Right hindlimb (tissue), 1 donor: ENCODE measurements around the gene FBXO47.
"Not testable (repeated sequence)": the region's sequence is repeated elsewhere in the genome, so short reads cannot be mapped to it uniquely, and the experiment has no call there.

Source experiments
- DNase-seq: peaks from one replicate; pipeline ENCODE4 v3.0.0-alpha.2; 2018

FBXO47 gene

GRCh38 chr17:38980490-38981217, 13.5 kb upstream of the FBXO47 start:
- DNase-seq, result no peak

- DNase-seq, result no peak
These were observed 11.0 kb upstream of the FBXO47 start for GRCh38 chr17:38978180-38978579.

- DNase-seq, result not testable (repeated sequence)
These were observed 9.0 kb upstream of the FBXO47 start for GRCh38 chr17:38976187-38976551.

- DNase-seq, result no peak
These were observed 3.6 kb upstream of the FBXO47 start for GRCh38 chr17:38970804-38971203.

- no peak for DNase-seq
These were observed 2.9 kb upstream of the FBXO47 start for GRCh38 chr17:38970128-38970527.

- DNase-seq, result no peak
These were observed 2.1 kb upstream of the FBXO47 start for GRCh38 chr17:38969281-38969680.

- DNase-seq, result no peak
These were observed 5.8 kb downstream of the FBXO47 start for GRCh38 chr17:38961413-38961812.

- DNase-seq, result no peak
These were observed 6.8 kb downstream of the FBXO47 start for GRCh38 chr17:38960402-38960801.

GRCh38 chr17:38959508-38959907, 7.7 kb downstream of the FBXO47 start:
- no peak for DNase-seq

- DNase-seq, result no peak
These were observed 8.4 kb downstream of the FBXO47 start for GRCh38 chr17:38958756-38959155.

- DNase-seq, result no peak
These were observed 8.9 kb downstream of the FBXO47 start for GRCh38 chr17:38958326-38958725.

- DNase-seq, result not testable (repeated sequence)
These were observed 13.4 kb downstream of the FBXO47 start for GRCh38 chr17:38953800-38954199.

GRCh38 chr17:38947189-38947588, 20.0 kb downstream of the FBXO47 start:
- no peak for DNase-seq

GRCh38 chr17:38943607-38944006, 23.6 kb downstream of the FBXO47 start:
- DNase-seq, result no peak

GRCh38 chr17:38942696-38943334, 24.4 kb downstream of the FBXO47 start:
- no peak for DNase-seq

GRCh38 chr17:38940404-38940803, 26.8 kb downstream of the FBXO47 start:
- no peak for DNase-seq

- DNase-seq, result no peak
These were observed 27.2 kb downstream of the FBXO47 start for GRCh38 chr17:38939987-38940386.

GRCh38 chr17:38933962-38934361, 33.2 kb downstream of the FBXO47 start:
- DNase-seq, result not testable (repeated sequence)

- not testable (repeated sequence) for DNase-seq
These were observed 36.4 kb downstream of the FBXO47 start for GRCh38 chr17:38930782-38931181.

- no peak for DNase-seq
These were observed 40.7 kb downstream of the FBXO47 start for GRCh38 chr17:38926293-38927070.

GRCh38 chr17:38925263-38925995, 41.8 kb downstream of the FBXO47 start, which contains the start of gene LASP1NB:
LASP1NB (plus strand) TSS chr17:38925614.
- DNase-seq, result peak; percentile 67

GRCh38 chr17:38922538-38923297, 44.5 kb downstream of the FBXO47 start:
- DNase-seq, result peak; percentile 82
